HL-60/S4 (cell line): ENCODE data around the gene GABRA5.
"Not testable (repeated sequence)": the region's sequence is repeated elsewhere in the genome, so short reads cannot be mapped to it uniquely, and the experiment has no call there.

Source experiments
- in situ Hi-C: fragments of 300-500 bp; cut with MboI; formaldehyde crosslinking; loops from 2 replicates; pipeline ENCODE4 v1.14.3; 2022; ENCODE audit warnings: low sequenced_read_pairs

The GABRA5 gene

DNA sequence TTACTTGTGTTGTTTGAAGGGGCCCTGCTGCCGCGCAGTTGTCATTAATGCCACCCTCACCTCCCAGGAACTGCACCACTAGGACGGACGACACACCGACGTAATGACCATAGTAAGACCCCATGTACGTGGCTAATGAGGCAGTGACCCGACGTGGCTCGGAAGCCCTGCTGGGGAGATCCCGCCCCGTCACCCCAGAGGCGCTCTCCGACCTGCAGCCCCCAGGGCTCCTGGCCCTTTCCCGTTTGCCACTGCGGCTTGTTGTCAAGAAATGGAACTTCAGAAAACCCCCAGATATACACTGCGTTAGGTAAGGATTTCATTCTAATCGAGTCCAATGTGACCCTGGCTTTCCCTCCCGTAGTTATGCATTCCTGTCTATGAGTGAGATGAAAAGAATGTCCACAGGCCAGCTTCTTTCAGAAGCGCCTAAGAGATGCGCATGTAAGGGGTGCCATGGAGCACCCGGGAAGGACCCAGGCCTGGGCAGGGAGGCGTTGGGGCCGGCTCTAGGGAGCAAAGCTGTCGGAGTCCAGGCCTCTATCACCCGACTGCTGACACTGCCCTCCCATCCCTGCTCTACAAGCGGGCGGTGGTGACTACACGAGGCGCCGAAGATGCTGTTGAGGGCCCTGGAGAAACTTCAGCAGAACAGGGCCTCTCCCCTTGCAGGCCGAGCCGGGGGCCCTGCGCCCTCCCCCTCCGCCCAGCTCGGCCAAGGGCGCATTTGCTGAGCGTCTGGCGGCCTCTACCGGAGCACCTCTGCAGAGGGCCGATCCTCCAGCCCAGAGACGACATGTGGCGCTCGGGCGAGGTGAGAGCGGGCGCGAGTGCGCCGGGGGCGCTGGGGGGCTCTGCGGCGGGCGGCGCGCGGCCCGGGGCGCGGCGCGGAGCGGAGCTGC is at the start of gene GABRA5:
TSS of gene GABRA5 (plus strand) at position 765 of the 902 bp plus-strand sequence. CDS start 2,187 bp downstream, outside the sequence.
- in situ Hi-C loops = no loop called here

GRCh38 chr15:26831191-26831590 is 35.7 kb upstream of the GABRA5 start:
- in situ Hi-C loops = not testable (repeated sequence)

GRCh38 chr15:26831951-26832350 is 34.9 kb upstream of the GABRA5 start:
- in situ Hi-C loops = no loop called here

DNA sequence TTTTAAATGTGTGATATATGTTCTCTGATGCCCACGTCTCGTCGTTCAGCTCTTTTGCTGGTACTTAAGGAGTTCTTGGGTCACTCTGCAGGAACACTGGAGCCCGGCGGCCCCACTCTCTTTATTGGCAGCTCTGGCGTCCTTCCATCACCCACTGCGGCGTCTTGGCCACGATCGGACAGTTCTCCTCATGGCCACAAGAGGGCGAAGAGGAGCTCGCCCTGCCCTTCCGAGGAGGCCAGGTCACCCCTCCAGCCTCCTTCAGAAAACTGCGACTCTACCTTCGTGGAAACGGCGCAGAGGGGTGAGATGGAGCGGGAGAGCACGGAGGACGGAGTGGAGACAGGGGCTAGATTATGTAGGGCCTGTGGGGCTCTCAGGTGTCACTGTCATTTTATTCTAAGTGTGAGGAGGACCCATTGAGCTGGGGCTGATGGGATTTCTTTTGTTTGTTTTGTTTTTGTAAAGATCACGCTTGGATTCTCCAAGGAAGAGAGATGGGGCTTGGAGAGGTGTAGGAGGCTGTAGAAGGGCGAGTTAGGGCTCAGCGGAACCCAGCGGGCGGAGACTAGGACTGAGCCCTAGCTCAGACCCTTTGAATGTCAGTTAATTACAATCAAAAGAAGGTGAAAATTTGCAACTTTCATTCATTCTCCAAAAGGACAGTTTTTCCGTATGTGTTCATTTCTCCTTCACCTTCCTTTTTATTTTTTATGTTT is 28.0 kb upstream of the GABRA5 start:
- in situ Hi-C loops = no loop called here

GRCh38 chr15:26841514-26841913 is 25.3 kb upstream of the GABRA5 start:
- in situ Hi-C loops = no loop called here

DNA sequence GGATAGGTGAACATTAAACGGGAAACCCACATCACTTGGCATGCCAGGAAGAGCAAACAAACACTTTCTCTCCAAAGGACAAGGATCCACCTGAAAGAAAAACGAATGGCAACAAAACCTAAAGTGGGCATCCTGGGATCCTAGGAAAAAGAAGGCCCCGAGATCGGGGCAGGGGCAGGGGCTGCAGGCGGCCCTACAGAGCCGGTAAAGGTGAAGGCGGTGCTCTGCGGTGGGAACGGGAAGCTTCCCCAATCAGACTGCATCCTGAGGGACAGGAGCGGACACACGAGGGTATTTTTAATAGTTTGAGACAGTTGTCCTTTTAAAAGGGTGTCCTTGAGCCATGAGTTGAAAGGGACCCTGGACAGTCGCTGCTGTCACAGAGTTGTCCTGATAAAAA is 24.9 kb upstream of the GABRA5 start:
- in situ Hi-C loops = no loop called here

GRCh38 chr15:26842391-26842790 is 24.5 kb upstream of the GABRA5 start:
- in situ Hi-C loops = no loop called here

GRCh38 chr15:26844901-26845300 is 22.0 kb upstream of the GABRA5 start:
- in situ Hi-C loops = no loop called here

- in situ Hi-C loops = no loop called here
These were observed 18.4 kb upstream of the GABRA5 start for GRCh38 chr15:26848498-26848897.

DNA sequence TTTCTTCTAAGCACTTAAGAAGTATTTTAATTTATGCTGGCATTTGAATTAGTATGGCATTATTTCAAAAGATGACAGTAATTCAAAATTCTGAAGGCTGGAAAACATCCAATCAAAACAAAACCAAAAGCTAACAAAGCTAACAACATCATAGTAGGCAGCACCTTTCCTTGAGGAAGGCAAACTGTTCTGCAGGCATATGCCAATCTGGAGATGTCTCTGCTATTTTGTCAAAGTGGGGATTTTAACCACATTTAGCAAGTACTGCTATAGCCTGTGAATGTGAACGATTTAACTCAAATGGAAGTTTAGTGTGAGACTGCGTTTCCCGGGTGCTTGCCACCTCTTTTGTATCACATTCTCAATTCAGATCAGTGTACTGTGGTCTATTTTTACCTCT is 16.7 kb upstream of the GABRA5 start:
- in situ Hi-C loops = no loop called here

GRCh38 chr15:26852980-26853379 is 13.9 kb upstream of the GABRA5 start:
- in situ Hi-C loops = no loop called here

DNA sequence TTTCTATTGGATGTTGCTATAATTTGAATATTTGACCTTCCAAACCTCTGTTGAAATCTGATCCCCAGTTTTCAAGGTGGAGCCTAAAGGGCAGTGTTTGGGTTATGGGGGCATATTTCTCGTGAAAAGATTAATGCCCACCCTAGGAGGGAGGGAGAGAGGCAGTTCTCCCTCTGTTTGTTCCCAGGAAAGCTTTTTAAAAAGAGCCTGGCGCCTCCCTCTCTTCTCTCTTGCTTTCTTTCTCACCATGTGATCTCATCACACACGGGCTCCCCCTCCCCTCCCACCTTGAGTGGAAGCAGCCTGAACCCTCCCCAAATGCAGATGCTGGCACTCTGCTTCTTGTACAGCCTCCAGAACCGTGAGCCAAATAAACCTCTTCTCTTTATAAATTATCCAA is 12.4 kb upstream of the GABRA5 start:
- in situ Hi-C loops = no loop called here

GRCh38 chr15:26864664-26865191 is 2.1 kb upstream of the GABRA5 start:
- in situ Hi-C loops = no loop called here

DNA sequence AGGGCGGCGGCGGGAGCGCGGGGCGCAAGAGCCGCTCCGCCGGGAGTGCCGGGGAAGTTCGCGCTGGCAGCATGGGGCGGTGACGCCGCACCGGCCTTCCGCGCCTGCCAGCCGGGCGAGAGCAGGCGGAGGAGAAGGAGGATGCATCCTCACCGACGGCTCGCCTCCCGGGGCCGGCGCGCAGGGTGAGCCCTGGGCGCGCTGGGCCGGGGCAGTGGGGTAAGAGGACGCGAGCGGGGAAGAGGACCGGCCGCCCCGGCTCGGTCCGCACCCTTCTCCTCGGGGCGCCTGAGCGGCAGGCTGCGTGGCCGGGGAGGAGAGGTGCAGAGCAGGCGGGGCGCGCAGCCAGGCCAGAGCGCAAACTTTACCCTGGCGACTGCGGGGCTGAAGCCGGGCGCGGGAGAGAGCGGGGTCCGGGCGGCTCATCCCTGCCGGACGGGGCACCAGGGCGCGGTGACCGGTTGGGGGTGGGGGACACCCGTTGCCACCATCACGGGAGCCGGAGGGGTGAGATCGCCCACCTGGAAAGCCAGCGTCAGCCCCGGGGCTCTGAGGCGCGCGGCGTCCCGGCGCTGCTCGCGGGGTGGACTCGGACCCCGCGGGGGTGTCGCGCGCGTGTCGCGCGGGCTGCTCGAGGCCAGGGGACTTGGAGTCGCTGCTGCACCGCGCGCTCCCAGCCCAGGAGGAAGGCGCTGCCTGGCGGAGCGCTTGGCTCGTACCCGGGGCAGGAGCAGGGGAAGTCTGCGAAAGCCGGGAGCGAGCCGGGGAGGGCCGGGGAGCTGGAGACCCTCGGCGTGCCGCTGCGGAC is 542 bp downstream of the GABRA5 start:
- in situ Hi-C loops = no loop called here

GRCh38 chr15:26868029-26868685 is 1.3 kb downstream of the GABRA5 start:
- in situ Hi-C loops = no loop called here

DNA sequence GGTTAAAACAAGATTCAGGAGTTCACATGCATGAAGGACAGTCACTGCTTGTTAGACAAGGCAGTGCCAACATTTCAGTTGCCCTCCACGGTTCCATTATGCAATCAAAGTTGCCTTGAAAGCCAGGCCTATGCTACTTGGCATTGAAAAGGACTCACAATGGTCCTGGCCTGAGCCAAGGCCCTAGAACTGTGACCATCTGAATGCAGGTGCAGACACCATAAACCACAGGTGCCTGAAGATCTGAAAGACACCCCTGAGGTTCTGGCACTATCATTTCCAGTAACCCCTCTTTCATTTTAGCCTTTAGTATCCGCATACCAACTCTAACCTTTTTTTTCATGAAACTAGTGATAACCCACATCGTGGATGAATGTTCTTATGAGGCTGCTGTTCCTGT is 2.8 kb downstream of the GABRA5 start:
- in situ Hi-C loops = no loop called here

DNA sequence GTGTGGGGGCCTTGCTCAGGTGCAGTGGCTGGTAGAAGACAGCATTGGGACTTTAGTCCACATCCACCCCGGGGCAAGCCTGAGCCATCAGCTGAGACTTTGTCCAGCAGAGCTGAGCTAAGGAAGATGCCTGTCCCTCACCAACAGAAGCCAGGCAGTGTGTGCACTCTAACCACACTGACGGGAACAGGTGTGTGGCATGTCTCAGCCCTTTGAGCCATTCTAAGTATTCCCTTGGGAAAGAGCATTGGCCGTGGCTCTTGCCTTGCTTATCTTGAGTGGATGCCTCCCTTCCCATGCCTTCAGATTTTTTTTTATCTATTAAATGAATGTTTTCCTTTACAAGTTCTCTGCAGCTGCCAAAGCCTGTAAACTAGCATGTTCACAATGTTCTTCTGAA is 3.5 kb downstream of the GABRA5 start:
- in situ Hi-C loops = no loop called here

- in situ Hi-C loops = no loop called here
These were observed 5.3 kb downstream of the GABRA5 start for GRCh38 chr15:26872206-26872605.

DNA sequence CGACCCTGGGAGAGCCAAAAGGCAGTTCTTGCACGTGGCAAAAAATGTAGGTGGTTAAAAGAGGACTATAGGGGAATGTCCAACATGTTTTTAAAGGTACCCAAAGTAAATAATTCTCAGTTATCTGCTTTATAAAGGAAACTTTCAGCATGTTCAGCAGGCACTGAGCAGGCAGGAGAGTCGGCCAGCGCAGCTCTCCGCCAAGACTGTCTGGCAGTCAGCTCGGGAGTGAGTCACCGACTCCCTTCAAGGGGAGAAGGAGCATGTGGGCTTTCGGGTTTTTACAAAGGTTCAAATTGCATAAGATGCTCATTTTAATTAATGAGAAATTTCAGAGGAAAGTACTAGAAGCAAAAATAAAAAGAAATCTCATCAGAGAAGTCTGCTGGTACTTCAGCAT is 7.0 kb downstream of the GABRA5 start:
- in situ Hi-C loops = no loop called here

GRCh38 chr15:26874774-26875475 is 8.1 kb downstream of the GABRA5 start:
- in situ Hi-C loops = no loop called here
